K562 (cell line): ENCODE measurements around the gene VMP1. TPM values are rescaled to one million over a fixed set of nuclear protein-coding genes. Genes with fewer than 3 reads are reported as not detected.
A peak's percentile ranks its signal among the peaks of the same experiment; 100 is the strongest.

Experiments used
- CBFB ChIP-seq: sonication (generic); formaldehyde crosslinking; IDR thresholded peaks from 2 replicates; pipeline ENCODE4 v1.4.0; 2020; ENCODE audit warnings: mild to moderate bottlenecking, missing genetic modification reagents
- DLX4 ChIP-seq: fragments of 250-450 bp; sonication (Bioruptor Pico); IDR thresholded peaks from 2 replicates; pipeline ENCODE4 v1.6.1; 2021; ENCODE audit warnings: mild to moderate bottlenecking
- E2F8 ChIP-seq: fragments of 450-650 bp; IDR thresholded peaks from 2 replicates; pipeline ENCODE4 v1.7.1; 2018; ENCODE audit warnings: mild to moderate bottlenecking, low read depth; ENCODE audit not compliant: partially characterized antibody
- GTF2E2 ChIP-seq: fragments of 200-800 bp; sonication (Bioruptor generic); IDR thresholded peaks from 2 replicates; pipeline ENCODE4 v1.6.1; 2016; ENCODE audit warnings: missing genetic modification characterization, missing compliant biosample characterization
- HOMEZ ChIP-seq: fragments of 250-450 bp; sonication (Bioruptor Pico); IDR thresholded peaks from 2 replicates; pipeline ENCODE4 v1.4.0; 2020; ENCODE audit warnings: mild to moderate bottlenecking, moderate library complexity
- MTA2 ChIP-seq: fragments of 450-650 bp; IDR thresholded peaks from 2 replicates; pipeline ENCODE4 v1.6.1; 2016; ENCODE audit warnings: low read depth
- MXD1 ChIP-seq: fragments of 250-450 bp; sonication (Bioruptor Pico); IDR thresholded peaks from 2 replicates; pipeline ENCODE4 v1.8.0; 2021; ENCODE audit warnings: borderline replicate concordance, mild to moderate bottlenecking, moderate library complexity; ENCODE audit not compliant: poor library complexity, severe bottlenecking
- NFE2 ChIP-seq: IDR thresholded peaks from 2 replicates; pipeline ENCODE4 v1.6.1; 2014; ENCODE audit warnings: antibody characterized with exemption, low read depth
- SIX5 ChIP-seq, 2 experiments: IDR thresholded peaks; 2 replicates each; pipeline ENCODE4 v1.6.1; 2011; ENCODE audit warnings: low read length in 2 of 2, borderline replicate concordance in 1 of 2, low read depth in 1 of 2, mild to moderate bottlenecking in 1 of 2, moderate library complexity in 1 of 2; ENCODE audit not compliant: insufficient read depth in 1 of 2
- SMARCA5 ChIP-seq: fragments of 450-650 bp; IDR thresholded peaks from 2 replicates; pipeline ENCODE4 v1.6.1; 2016
- STAG1 ChIP-seq: sonication (generic); formaldehyde crosslinking; IDR thresholded peaks from 2 replicates; pipeline ENCODE4 v1.5.0; 2020; ENCODE audit warnings: missing genetic modification reagents, borderline replicate concordance
- THAP12 ChIP-seq: fragments of 250-450 bp; sonication (Bioruptor Pico); IDR thresholded peaks from 2 replicates; pipeline ENCODE4 v1.9.0; 2021; ENCODE audit warnings: mild to moderate bottlenecking, inconsistent platforms
- ZBTB8A ChIP-seq: fragments of 450-650 bp; IDR thresholded peaks from 2 replicates; pipeline ENCODE4 v1.6.1; 2018; ENCODE audit warnings: mild to moderate bottlenecking, moderate library complexity; ENCODE audit not compliant: partially characterized antibody
- ZNF197 ChIP-seq: fragments of 200-800 bp; sonication (Bioruptor generic); IDR thresholded peaks from 2 replicates; pipeline ENCODE4 v1.6.1; 2016; ENCODE audit warnings: low read depth, missing genetic modification characterization, missing compliant biosample characterization
- ZNF518B ChIP-seq: fragments of 250-450 bp; sonication (Bioruptor Pico); IDR thresholded peaks from 2 replicates; pipeline ENCODE4 v1.5.0; 2021; ENCODE audit warnings: mild to moderate bottlenecking, moderate library complexity
- polyA plus RNA-seq, 8 experiments: library from polyadenylated mRNA; depleted of rRNA in 4 of 8; stranded (reverse) in 5 of 8; unstranded in 3 of 8; fragments of >200 nt; fragmentation: Nextera tagmentation in 2 of 8; fragmentation: Illumina TruSeq in 1 of 8; extraction: Ambion mirVana in 2 of 8; extraction: Trizol in 1 of 8; gene quantifications; 2 replicates each; pipeline versions ENCODE4 v1.2.1 to v1.2.3, GENCODE V29; 2011 to 2014; ENCODE audit warnings: inconsistent platforms in 1 of 8, missing spikeins in 1 of 8
- total RNA-seq, 7 experiments: library from RNA; depleted of rRNA in 6 of 7; stranded (reverse); fragments of >200 nt in 6 of 7; fragmentation: Illumina TruSeq in 2 of 7; extraction: Trizol in 2 of 7; gene quantifications; 2 replicates each; pipeline versions ENCODE4 v1.2.1 to v1.2.3, GENCODE V29; 2011 to 2021; ENCODE audit warnings: low replicate concordance in 1 of 7

The VMP1 gene
- total and polyA plus RNA-seq, 9 of the 15 experiments (the other 6 are each of a cell fraction or from before 2014, with no cell fraction given) = 123 to 304 (median 151) TPM

GRCh38 chr17:59786536-59787319, 79.3 kb downstream of the VMP1 start (continued):
- TF ChIP-seq THAP12 (CRISPR knock-in tag) (no peak), ZNF197 (0 out of 2 replicates have a peak, but pooled peaks have one; percentile 7), ZBTB8A (no peak), STAG1 (CRISPR knock-in tag) (no peak), MTA2 (no peak; the same call in none of the 2 replicates), MXD1 (no peak), ZNF518B (no peak), CBFB (CRISPR knock-in tag) (0 out of 2 replicates have a peak, but pooled peaks have one; percentile 60), HOMEZ (CRISPR knock-in tag) (no peak), GTF2E2 (tag) (peak; percentile 53), SIX5 (IDR thresholded peaks at IDR 0.05; ENCODE audit: borderline replicate concordance in 1 of 2, insufficient read depth in 1 of 2, low read depth in 1 of 2, low read length in 2 of 2) (no peak), DLX4 (no peak), SMARCA5 (0 out of 2 replicates have a peak, but pooled peaks have one; percentile 4), NFE2 (peak; percentile 71), E2F8 (no peak)
